CD4-positive, alpha-beta T cell (primary cell): Measurements from ENCODE around the gene AFF2. TPM values are rescaled to one million over a fixed set of nuclear protein-coding genes. Genes with fewer than 3 reads are reported as not detected.

Experiments
- ATAC-seq: fragments of 200-7000 bp; cut with Tn5 transposase; one replicate; pipeline ENCODE4 v1.10.0; 2022; ENCODE audit warnings: mild to moderate bottlenecking; ENCODE audit not compliant: poor library complexity
- CTCF ChIA-PET: fragments of 350-600 bp; sonication (Branson Sonifier 250); formaldehyde crosslinking; loops from one replicate; lab custom pipeline; 2021; ENCODE audit warnings: antibody characterized with exemption, inconsistent platforms; lab: Charles Lee
- POLR2A ChIA-PET: fragments of 350-600 bp; sonication (Branson Sonifier 250); formaldehyde crosslinking; loops from one replicate; lab custom pipeline; 2021; ENCODE audit warnings: antibody characterized with exemption, inconsistent platforms; lab: Charles Lee
- DNase-seq, 14 experiments: peaks; one replicate each; pipeline ENCODE4 v3.0.0-alpha.2; 2013 to 2020; ENCODE audit warnings: mixed read lengths in 2 of 14
- H3K27ac ChIP-seq, 2 donors: one replicate each; pipeline versions ENCODE4 v1.5.1 to v1.7.0; 2013; ENCODE audit warnings: low read length in 2 of 2, low read depth in 1 of 2, mild to moderate bottlenecking in 1 of 2
- H3K27me3 ChIP-seq, 2 experiments: 1 replicate in 1 of 2; 2 replicates in 1 of 2; pipeline versions ENCODE4 v1.6.1 to v1.7.0; 2013; ENCODE audit warnings: low read length in 2 of 2, control low read depth in 1 of 2, mild to moderate bottlenecking in 1 of 2, moderate library complexity in 1 of 2; ENCODE audit not compliant: insufficient read depth in 2 of 2, control insufficient read depth in 1 of 2
- H3K36me3 ChIP-seq: one replicate; pipeline ENCODE4 v1.6.1; 2013; ENCODE audit warnings: low read length, control low read depth; ENCODE audit not compliant: insufficient read depth
- H3K4me1 ChIP-seq: one replicate; pipeline ENCODE4 v1.6.1; 2013; ENCODE audit warnings: low read length, control low read depth; ENCODE audit not compliant: insufficient read depth
- H3K4me3 ChIP-seq: one replicate; pipeline ENCODE4 v1.5.1; 2013; ENCODE audit warnings: mild to moderate bottlenecking, low read length, moderate library complexity
- H3K9me3 ChIP-seq, 2 experiments: 1 replicate in 1 of 2; 2 replicates in 1 of 2; pipeline versions ENCODE4 v1.6.1 to v1.7.0; 2013; ENCODE audit warnings: low read length in 2 of 2, mild to moderate bottlenecking in 2 of 2, control low read depth in 1 of 2, moderate library complexity in 1 of 2; ENCODE audit not compliant: control insufficient read depth in 1 of 2, insufficient read depth in 1 of 2
- H3K27ac Mint-ChIP-seq: one replicate; pipeline ENCODE4 v1.8.0; 2020; ENCODE audit warnings: mixed read lengths
- H3K27me3 Mint-ChIP-seq: one replicate; pipeline ENCODE4 v1.8.0; 2021; ENCODE audit warnings: mixed read lengths
- H3K36me3 Mint-ChIP-seq: one replicate; pipeline ENCODE4 v1.8.0; 2021; ENCODE audit warnings: low read depth, mixed read lengths
- H3K4me1 Mint-ChIP-seq: one replicate; pipeline ENCODE4 v1.8.0; 2021; ENCODE audit warnings: low read depth, mixed read lengths
- H3K4me3 Mint-ChIP-seq: one replicate; pipeline ENCODE4 v1.8.0; 2020; ENCODE audit warnings: mild to moderate bottlenecking, mixed read lengths
- H3K9me3 Mint-ChIP-seq: one replicate; pipeline ENCODE4 v1.8.0; 2020; ENCODE audit warnings: mixed read lengths
- CTCF ChIP-seq: fragments of 200-600 bp; IDR thresholded peaks from one replicate; pipeline ENCODE4 v1.8.0; 2022; ENCODE audit warnings: antibody characterized with exemption, mild to moderate bottlenecking
- intact Hi-C, 2 experiments: fragments of 100-400 bp; cut with DNase I in 1 of 2; cut with micrococcal nuclease in 1 of 2; formaldehyde crosslinking; loops; one replicate each; pipeline versions ENCODE4 v1.15.1 to v1.9.0; 2023 to 2025; cut with DNase I, micrococcal nuclease
- total RNA-seq, 174 experiments: library from RNA in 2 of 174; stranded (reverse) in 2 of 174; gene quantifications; one replicate each; pipeline ENCODE4 v1.2.3 and lab custom pipeline; 2021 to 2026

The AFF2 gene
- total RNA-seq, 2 experiments from 2014 or later = 5.9 to 6.2 TPM

GRCh38 chrX:148804579-148805355 is 304.4 kb downstream of the AFF2 start:
- DNase-seq = no peak
- no peak for TF ChIP-seq CTCF
- H3K36me3 Mint-ChIP-seq = no peaks in the 10 kb centered on the region
- Histone ChIP-seq H3K9me3 (no peaks in the 10 kb centered on the region), H3K4me3 (no peak overlapping the region), H3K4me1 (no peaks in the 10 kb centered on the region), H3K27ac (no peak overlapping the region), H3K36me3 (no peaks in the 10 kb centered on the region), H3K27me3 (no peaks in the 10 kb centered on the region)
- no peak overlapping the region for H3K27ac Mint-ChIP-seq
- CTCF ChIA-PET = no interaction called here
- ATAC-seq = no peak
- H3K27me3 Mint-ChIP-seq = no peaks in the 10 kb centered on the region
- no peaks in the 10 kb centered on the region for H3K4me1 Mint-ChIP-seq
- H3K4me3 Mint-ChIP-seq = no peak overlapping the region
- no peaks in the 10 kb centered on the region for H3K9me3 Mint-ChIP-seq
- POLR2A ChIA-PET = interaction anchor here (0.6 kb wide), 1 partner anchor 23 kb away, joined by 3 read pairs; no protein-coding TSS in a partner anchor
- intact Hi-C loops = no loop called here

- Histone ChIP-seq H3K4me1 (no peaks in the 10 kb centered on the region), H3K4me3 (no peak overlapping the region), H3K36me3 (no peaks in the 10 kb centered on the region), H3K9me3 (no peaks in the 10 kb centered on the region), H3K27ac (no peak overlapping the region), H3K27me3 (no peaks in the 10 kb centered on the region)
- ATAC-seq (no peak), DNase-seq (no peak)
- no peaks in the 10 kb centered on the region for H3K4me1 Mint-ChIP-seq
- H3K36me3 Mint-ChIP-seq = no peaks in the 10 kb centered on the region
- no peak overlapping the region for H3K4me3 Mint-ChIP-seq
- intact Hi-C loops = no loop called here
- ChIA-PET POLR2A (no interaction called here), CTCF (no interaction called here)
- TF ChIP-seq CTCF = no peak
- H3K27me3 Mint-ChIP-seq = no peaks in the 10 kb centered on the region
- no peaks in the 10 kb centered on the region for H3K9me3 Mint-ChIP-seq
- H3K27ac Mint-ChIP-seq = no peak overlapping the region
Observed at GRCh38 chrX:148806145-148806870, 305.9 kb downstream of the AFF2 start.

- ChIA-PET CTCF (no interaction called here), POLR2A (no interaction called here)
- Mint-ChIP-seq H3K9me3 (no peaks in the 10 kb centered on the region), H3K4me1 (no peaks in the 10 kb centered on the region), H3K27ac (no peak overlapping the region), H3K27me3 (no peaks in the 10 kb centered on the region), H3K4me3 (no peak overlapping the region), H3K36me3 (no peaks in the 10 kb centered on the region)
- no peaks in the 10 kb centered on the region for H3K4me1 ChIP-seq
- no peaks in the 10 kb centered on the region for H3K9me3 ChIP-seq
- H3K27ac ChIP-seq = no peak overlapping the region
- H3K36me3 ChIP-seq = no peaks in the 10 kb centered on the region
- DNase-seq (no peak), ATAC-seq (no peak)
- no peak for TF ChIP-seq CTCF
- intact Hi-C loops = no loop called here
- no peak overlapping the region for H3K4me3 ChIP-seq
- no peaks in the 10 kb centered on the region for H3K27me3 ChIP-seq
Observed at GRCh38 chrX:148808833-148809232, 308.4 kb downstream of the AFF2 start.
